Measurements from ENCODE around the gene ADORA1.

DNA sequence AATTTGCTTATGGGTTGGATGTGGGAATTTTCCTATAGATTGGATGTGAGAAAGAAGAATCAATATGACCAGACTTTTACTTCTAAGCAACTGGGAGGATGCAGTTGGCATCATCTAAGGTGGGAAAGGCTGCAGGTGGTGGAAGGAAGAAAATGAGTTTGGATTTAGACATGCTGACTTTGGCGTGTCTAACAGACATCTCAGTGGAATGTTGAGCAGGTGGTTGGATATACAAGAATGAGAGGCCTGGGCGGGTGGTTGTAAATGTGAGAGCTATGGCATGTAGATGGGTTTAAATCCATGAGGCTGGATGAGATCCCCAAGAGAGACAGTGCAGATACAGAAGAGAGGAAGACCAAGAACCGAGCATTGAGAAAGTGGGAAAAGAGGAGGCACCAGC is 10.5 kb downstream of the ADORA1 start:
- TF ChIP-seq, protein P1, sequence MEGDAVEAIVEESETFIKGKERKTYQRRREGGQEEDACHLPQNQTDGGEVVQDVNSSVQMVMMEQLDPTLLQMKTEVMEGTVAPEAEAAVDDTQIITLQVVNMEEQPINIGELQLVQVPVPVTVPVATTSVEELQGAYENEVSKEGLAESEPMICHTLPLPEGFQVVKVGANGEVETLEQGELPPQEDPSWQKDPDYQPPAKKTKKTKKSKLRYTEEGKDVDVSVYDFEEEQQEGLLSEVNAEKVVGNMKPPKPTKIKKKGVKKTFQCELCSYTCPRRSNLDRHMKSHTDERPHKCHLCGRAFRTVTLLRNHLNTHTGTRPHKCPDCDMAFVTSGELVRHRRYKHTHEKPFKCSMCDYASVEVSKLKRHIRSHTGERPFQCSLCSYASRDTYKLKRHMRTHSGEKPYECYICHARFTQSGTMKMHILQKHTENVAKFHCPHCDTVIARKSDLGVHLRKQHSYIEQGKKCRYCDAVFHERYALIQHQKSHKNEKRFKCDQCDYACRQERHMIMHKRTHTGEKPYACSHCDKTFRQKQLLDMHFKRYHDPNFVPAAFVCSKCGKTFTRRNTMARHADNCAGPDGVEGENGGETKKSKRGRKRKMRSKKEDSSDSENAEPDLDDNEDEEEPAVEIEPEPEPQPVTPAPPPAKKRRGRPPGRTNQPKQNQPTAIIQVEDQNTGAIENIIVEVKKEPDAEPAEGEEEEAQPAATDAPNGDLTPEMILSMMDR (IDR thresholded peaks at IDR 0.05), result no peak
- TF ChIP-seq POLR2A (IDR thresholded peaks at IDR 0.05), result no peak

Measured in Peyer's patch (tissue), 4 donors.